Measurements from ENCODE around the gene LINC00632. TPM values are rescaled to one million over a fixed set of nuclear protein-coding genes. Genes with fewer than 3 reads are reported as not detected.

The LINC00632 gene
- total and polyA plus RNA-seq, 2 donors from 2014 or later, result 0.67 to 45.9 TPM

- no peak overlapping the region for H3K27ac ChIP-seq (ENCODE audit: low read depth in 2 of 2, low read length in 2 of 2)
- peaks cover 0 to 15% (median 0%) of the 10 kb centered on the region in 3 donors for H3K36me3 ChIP-seq (ENCODE audit: control insufficient read depth in 2 of 3, insufficient read depth in 3 of 3, low read length in 3 of 3)
- intact Hi-C loops (cut with DNase I), result no loop called here
- H3K27me3 ChIP-seq (ENCODE audit: control insufficient read depth, insufficient read depth, low read length), result peaks cover 3% of the 10 kb centered on the region
- peaks cover 0 to 22% (median 0%) of the 10 kb centered on the region in 3 donors for H3K9me3 ChIP-seq (ENCODE audit: control insufficient read depth in 2 of 3, insufficient read depth in 1 of 3, low read length in 3 of 3)
- TF ChIP-seq CTCF (IDR thresholded peaks at IDR 0.05; ENCODE audit: borderline replicate concordance, extremely low read depth, insufficient read depth), result no peak
- DNase-seq (peak in 3 of 5 donors; percentile 17 to 67 (median 41)), FAIRE-seq (no peak)
- peaks cover 0 to 7% (median 0%) of the 10 kb centered on the region in 3 donors for H3K4me1 ChIP-seq (ENCODE audit: control insufficient read depth in 2 of 3, insufficient read depth in 2 of 3, low read depth in 1 of 3, low read length in 3 of 3)
- peak overlapping the region in 1 of 3 donors; percentile 56 for H3K4me3 ChIP-seq (ENCODE audit: low read length in 3 of 3)
- no peak overlapping the region for H3K9ac ChIP-seq (ENCODE audit: low read length in 3 of 3)
Observed at GRCh38 chrX:140723121-140723715, 13.7 kb downstream of the LINC00632 start.

DNA sequence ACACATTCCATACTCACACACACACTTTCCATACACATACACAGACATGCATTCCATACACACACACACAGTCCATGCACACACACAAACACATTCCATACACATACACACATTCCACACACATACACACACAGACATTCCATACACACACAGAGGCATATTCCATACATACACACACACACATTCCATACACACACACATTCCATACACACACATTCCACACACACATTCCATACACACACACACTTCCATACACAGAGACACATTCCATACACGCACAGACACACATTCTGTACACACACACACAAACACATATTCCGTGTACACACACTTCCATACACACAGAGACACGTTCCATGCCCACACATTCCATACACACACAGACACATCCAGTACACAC lies 14.8 kb downstream of the LINC00632 start:
- peak in 1 of 5 donors; percentile 39 for DNase-seq
- intact Hi-C loops (cut with DNase I), result no loop called here

DNA sequence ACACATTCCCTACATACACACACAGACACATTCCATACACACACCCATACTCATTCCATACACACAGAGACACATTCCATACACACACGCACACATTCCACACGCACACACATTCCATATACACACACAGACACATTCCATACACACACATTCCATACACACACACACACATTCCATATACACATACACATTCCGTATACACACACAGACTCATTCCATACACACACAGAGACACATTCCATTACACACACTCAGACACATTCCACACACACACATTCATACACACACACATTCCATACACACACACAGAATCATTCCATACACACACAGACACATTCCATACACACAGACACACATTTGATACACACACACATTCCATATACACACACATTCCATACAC lies 15.2 kb downstream of the LINC00632 start:
- H3K9me3 ChIP-seq (ENCODE audit: control insufficient read depth in 2 of 3, insufficient read depth in 1 of 3, low read length in 3 of 3), result peaks cover 0 to 22% (median 0%) of the 10 kb centered on the region in 3 donors
- H3K27ac ChIP-seq (ENCODE audit: low read depth in 2 of 2, low read length in 2 of 2), result no peak overlapping the region
- FAIRE-seq, result no peak
- DNase-seq, result peak in 2 of 5 donors; percentile 24 to 40
- TF ChIP-seq CTCF (IDR thresholded peaks at IDR 0.05; ENCODE audit: borderline replicate concordance, extremely low read depth, insufficient read depth), result no peak
- H3K4me1 ChIP-seq (ENCODE audit: control insufficient read depth in 2 of 3, insufficient read depth in 2 of 3, low read depth in 1 of 3, low read length in 3 of 3), result peaks cover 0 to 7% (median 0%) of the 10 kb centered on the region in 3 donors
- H3K36me3 ChIP-seq (ENCODE audit: control insufficient read depth in 2 of 3, insufficient read depth in 3 of 3, low read length in 3 of 3), result peaks cover 0 to 15% (median 0%) of the 10 kb centered on the region in 3 donors
- H3K4me3 ChIP-seq (ENCODE audit: low read length in 3 of 3), result peak overlapping the region in 1 of 3 donors; percentile 56
- peaks cover 3% of the 10 kb centered on the region for H3K27me3 ChIP-seq (ENCODE audit: control insufficient read depth, insufficient read depth, low read length)
- intact Hi-C loops (cut with DNase I), result no loop called here
- no peak overlapping the region for H3K9ac ChIP-seq (ENCODE audit: low read length in 3 of 3)

More for the DNA sequence above, 14.8 kb downstream of the LINC00632 start:
- Histone ChIP-seq H3K4me1 (ENCODE audit: control insufficient read depth in 2 of 3, insufficient read depth in 2 of 3, low read depth in 1 of 3, low read length in 3 of 3) (peaks cover 0 to 7% (median 0%) of the 10 kb centered on the region in 3 donors), H3K9me3 (ENCODE audit: control insufficient read depth in 2 of 3, insufficient read depth in 1 of 3, low read length in 3 of 3) (peaks cover 0 to 22% (median 0%) of the 10 kb centered on the region in 3 donors), H3K4me3 (ENCODE audit: low read length in 3 of 3) (peak overlapping the region in 1 of 3 donors; percentile 56), H3K36me3 (ENCODE audit: control insufficient read depth in 2 of 3, insufficient read depth in 3 of 3, low read length in 3 of 3) (peaks cover 0 to 15% (median 0%) of the 10 kb centered on the region in 3 donors), H3K27ac (ENCODE audit: low read depth in 2 of 2, low read length in 2 of 2) (no peak overlapping the region), H3K9ac (ENCODE audit: low read length in 3 of 3) (no peak overlapping the region), H3K27me3 (ENCODE audit: control insufficient read depth, insufficient read depth, low read length) (peaks cover 3% of the 10 kb centered on the region)
- FAIRE-seq, result peak; percentile 13
- TF ChIP-seq CTCF (IDR thresholded peaks at IDR 0.05; ENCODE audit: borderline replicate concordance, extremely low read depth, insufficient read depth), result no peak
